Measurements from ENCODE around the gene SFSWAP.

DNA sequence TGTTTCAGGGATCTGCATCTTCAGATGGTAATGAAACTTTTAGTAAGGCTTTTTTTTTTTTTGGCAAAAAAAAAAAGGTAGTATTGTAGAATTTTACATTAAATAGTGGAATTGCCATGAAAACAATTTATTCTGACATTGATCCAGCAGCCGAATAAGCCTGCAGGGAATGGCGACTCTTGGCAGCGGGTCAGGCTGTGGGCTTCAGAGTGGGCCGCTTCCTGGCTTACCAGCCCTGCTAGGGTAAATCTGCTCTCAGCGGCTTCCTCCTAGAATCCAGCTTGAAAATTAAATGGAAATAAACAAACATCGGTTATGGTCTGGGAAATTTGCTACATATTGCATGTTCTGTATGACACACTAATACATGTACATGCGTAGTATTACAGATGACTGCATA, 34.8 kb downstream of the SFSWAP start:
- TF ChIP-seq, protein P1, sequence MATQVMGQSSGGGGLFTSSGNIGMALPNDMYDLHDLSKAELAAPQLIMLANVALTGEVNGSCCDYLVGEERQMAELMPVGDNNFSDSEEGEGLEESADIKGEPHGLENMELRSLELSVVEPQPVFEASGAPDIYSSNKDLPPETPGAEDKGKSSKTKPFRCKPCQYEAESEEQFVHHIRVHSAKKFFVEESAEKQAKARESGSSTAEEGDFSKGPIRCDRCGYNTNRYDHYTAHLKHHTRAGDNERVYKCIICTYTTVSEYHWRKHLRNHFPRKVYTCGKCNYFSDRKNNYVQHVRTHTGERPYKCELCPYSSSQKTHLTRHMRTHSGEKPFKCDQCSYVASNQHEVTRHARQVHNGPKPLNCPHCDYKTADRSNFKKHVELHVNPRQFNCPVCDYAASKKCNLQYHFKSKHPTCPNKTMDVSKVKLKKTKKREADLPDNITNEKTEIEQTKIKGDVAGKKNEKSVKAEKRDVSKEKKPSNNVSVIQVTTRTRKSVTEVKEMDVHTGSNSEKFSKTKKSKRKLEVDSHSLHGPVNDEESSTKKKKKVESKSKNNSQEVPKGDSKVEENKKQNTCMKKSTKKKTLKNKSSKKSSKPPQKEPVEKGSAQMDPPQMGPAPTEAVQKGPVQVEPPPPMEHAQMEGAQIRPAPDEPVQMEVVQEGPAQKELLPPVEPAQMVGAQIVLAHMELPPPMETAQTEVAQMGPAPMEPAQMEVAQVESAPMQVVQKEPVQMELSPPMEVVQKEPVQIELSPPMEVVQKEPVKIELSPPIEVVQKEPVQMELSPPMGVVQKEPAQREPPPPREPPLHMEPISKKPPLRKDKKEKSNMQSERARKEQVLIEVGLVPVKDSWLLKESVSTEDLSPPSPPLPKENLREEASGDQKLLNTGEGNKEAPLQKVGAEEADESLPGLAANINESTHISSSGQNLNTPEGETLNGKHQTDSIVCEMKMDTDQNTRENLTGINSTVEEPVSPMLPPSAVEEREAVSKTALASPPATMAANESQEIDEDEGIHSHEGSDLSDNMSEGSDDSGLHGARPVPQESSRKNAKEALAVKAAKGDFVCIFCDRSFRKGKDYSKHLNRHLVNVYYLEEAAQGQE (IDR thresholded peaks at IDR 0.05; ENCODE audit: insufficient replicate concordance, low read depth), result no peak
- TF ChIP-seq, protein P2, sequence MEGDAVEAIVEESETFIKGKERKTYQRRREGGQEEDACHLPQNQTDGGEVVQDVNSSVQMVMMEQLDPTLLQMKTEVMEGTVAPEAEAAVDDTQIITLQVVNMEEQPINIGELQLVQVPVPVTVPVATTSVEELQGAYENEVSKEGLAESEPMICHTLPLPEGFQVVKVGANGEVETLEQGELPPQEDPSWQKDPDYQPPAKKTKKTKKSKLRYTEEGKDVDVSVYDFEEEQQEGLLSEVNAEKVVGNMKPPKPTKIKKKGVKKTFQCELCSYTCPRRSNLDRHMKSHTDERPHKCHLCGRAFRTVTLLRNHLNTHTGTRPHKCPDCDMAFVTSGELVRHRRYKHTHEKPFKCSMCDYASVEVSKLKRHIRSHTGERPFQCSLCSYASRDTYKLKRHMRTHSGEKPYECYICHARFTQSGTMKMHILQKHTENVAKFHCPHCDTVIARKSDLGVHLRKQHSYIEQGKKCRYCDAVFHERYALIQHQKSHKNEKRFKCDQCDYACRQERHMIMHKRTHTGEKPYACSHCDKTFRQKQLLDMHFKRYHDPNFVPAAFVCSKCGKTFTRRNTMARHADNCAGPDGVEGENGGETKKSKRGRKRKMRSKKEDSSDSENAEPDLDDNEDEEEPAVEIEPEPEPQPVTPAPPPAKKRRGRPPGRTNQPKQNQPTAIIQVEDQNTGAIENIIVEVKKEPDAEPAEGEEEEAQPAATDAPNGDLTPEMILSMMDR (IDR thresholded peaks at IDR 0.05; ENCODE audit: insufficient read depth, low read length), result no peak
- no peak for TF ChIP-seq SPI1 (IDR thresholded peaks at IDR 0.05; ENCODE audit: borderline replicate concordance, low read depth)
- no peak for TF ChIP-seq POLR2AphosphoS5 (IDR thresholded peaks at IDR 0.05; ENCODE audit: low read depth)
- TF ChIP-seq GABPA (IDR thresholded peaks at IDR 0.05; ENCODE audit: low read depth), result no peak

Data from HL-60 (cell line).